GM23338 (cell line): ENCODE measurements around the gene NFATC1. TPM values are rescaled to one million over a fixed set of nuclear protein-coding genes. Genes with fewer than 3 reads are reported as not detected.

Experiments used
- ATAC-seq: fragments of 200-7000 bp; cut with Tn5 transposase; 3 replicates; pipeline ENCODE4 v1.9.1; 2020
- DNase-seq: peaks from one replicate; pipeline ENCODE4 v3.0.0-alpha.2; 2015; ENCODE audit warnings: low spot score
- H2AFZ ChIP-seq: fragments of 200-600 bp; sonication (generic); 2 replicates; pipeline ENCODE4 v1.8.0; 2016; ENCODE audit warnings: antibody characterized with exemption, mild to moderate bottlenecking, moderate library complexity
- H3F3A ChIP-seq: fragments of 200-600 bp; sonication (generic); replicated peaks from 2 replicates; pipeline ENCODE4 v1.8.0; 2017; ENCODE audit warnings: antibody characterized with exemption, mixed run types, low read depth
- H3K27ac ChIP-seq: fragments of 200-600 bp; sonication (generic); 2 replicates; pipeline ENCODE4 v1.6.1; 2016; ENCODE audit warnings: low read depth
- H3K27me3 ChIP-seq: fragments of 200-600 bp; sonication (generic); 2 replicates; pipeline ENCODE4 v1.8.0; 2016; ENCODE audit warnings: mild to moderate bottlenecking, mixed run types, moderate library complexity; ENCODE audit not compliant: insufficient read depth
- H3K36me3 ChIP-seq: fragments of 200-600 bp; sonication (generic); 2 replicates; pipeline ENCODE4 v1.8.0; 2016; ENCODE audit warnings: mild to moderate bottlenecking; ENCODE audit not compliant: insufficient read depth
- H3K4me1 ChIP-seq: fragments of 200-600 bp; sonication (generic); 2 replicates; pipeline ENCODE4 v1.8.0; 2016; ENCODE audit warnings: mild to moderate bottlenecking, moderate library complexity; ENCODE audit not compliant: insufficient read depth
- H3K4me2 ChIP-seq: fragments of 200-600 bp; sonication (generic); 2 replicates; pipeline ENCODE4 v1.7.1; 2017; ENCODE audit warnings: mixed run types
- H3K4me3 ChIP-seq: fragments of 200-600 bp; sonication (generic); 2 replicates; pipeline ENCODE4 v1.6.1; 2016; ENCODE audit warnings: mixed run types
- H3K79me2 ChIP-seq: fragments of 200-600 bp; sonication (generic); replicated peaks from 2 replicates; pipeline ENCODE4 v1.8.0; 2017; ENCODE audit warnings: mild to moderate bottlenecking; ENCODE audit not compliant: insufficient read depth
- H3K9me2 ChIP-seq: fragments of 200-600 bp; sonication (generic); 2 replicates; pipeline ENCODE4 v1.8.0; 2017; ENCODE audit not compliant: insufficient read depth
- H4K20me1 ChIP-seq: fragments of 200-600 bp; sonication (generic); replicated peaks from 2 replicates; pipeline ENCODE4 v1.8.0; 2017; ENCODE audit warnings: mild to moderate bottlenecking; ENCODE audit not compliant: insufficient read depth
- H3K27ac Mint-ChIP-seq: 2 replicates; pipeline ENCODE4 v1.8.0; 2020; ENCODE audit warnings: inconsistent platforms, mild to moderate bottlenecking, moderate library complexity, mixed read lengths
- H3K27me3 Mint-ChIP-seq: 3 replicates; pipeline ENCODE4 v1.8.0; 2022; ENCODE audit warnings: low read depth, mild to moderate bottlenecking, moderate library complexity, mixed read lengths, inconsistent platforms; ENCODE audit not compliant: insufficient read depth, poor library complexity
- H3K36me3 Mint-ChIP-seq: 3 replicates; pipeline ENCODE4 v1.8.0; 2021; ENCODE audit warnings: low read depth, mild to moderate bottlenecking, inconsistent platforms, moderate library complexity, mixed read lengths
- H3K4me1 Mint-ChIP-seq: 3 replicates; pipeline ENCODE4 v1.8.0; 2020; ENCODE audit warnings: mild to moderate bottlenecking, inconsistent platforms, mixed read lengths
- H3K4me3 Mint-ChIP-seq: 3 replicates; pipeline ENCODE4 v1.8.0; 2021; ENCODE audit warnings: moderate library complexity, mild to moderate bottlenecking, inconsistent platforms, mixed read lengths
- H3K9me3 Mint-ChIP-seq: 3 replicates; pipeline ENCODE4 v1.8.0; 2020; ENCODE audit warnings: moderate library complexity, mild to moderate bottlenecking, inconsistent platforms, mixed read lengths
- CREB1 ChIP-seq: fragments of 250-450 bp; sonication (Bioruptor Pico); IDR thresholded peaks from 2 replicates; pipeline ENCODE4 v1.5.0; 2020; ENCODE audit warnings: low read depth, mild to moderate bottlenecking, moderate library complexity
- EZH2 ChIP-seq: fragments of 200-600 bp; sonication (generic); IDR thresholded peaks from one replicate; pipeline ENCODE4 v1.8.0; 2017; ENCODE audit warnings: antibody characterized with exemption, mild to moderate bottlenecking, low read depth; ENCODE audit not compliant: unreplicated experiment
- EZH2phosphoT487 ChIP-seq: fragments of 200-600 bp; sonication (generic); IDR thresholded peaks from one replicate; pipeline ENCODE4 v1.8.1; 2018; ENCODE audit warnings: antibody characterized with exemption; ENCODE audit not compliant: unreplicated experiment
- JUNB ChIP-seq: IDR thresholded peaks from one replicate; pipeline ENCODE4 v1.6.1; 2016; ENCODE audit warnings: antibody characterized with exemption; ENCODE audit not compliant: unreplicated experiment
- NANOG ChIP-seq: IDR thresholded peaks from 2 replicates; pipeline ENCODE4 v1.6.1; 2016; ENCODE audit warnings: antibody characterized with exemption, borderline replicate concordance
- POLR2AphosphoS5 ChIP-seq: IDR thresholded peaks from 2 replicates; pipeline ENCODE4 v1.6.1; 2016; ENCODE audit warnings: antibody characterized with exemption, low read depth
- REST ChIP-seq: IDR thresholded peaks from one replicate; pipeline ENCODE4 v1.6.1; 2018; ENCODE audit warnings: antibody characterized with exemption; ENCODE audit not compliant: unreplicated experiment
- STAT1 ChIP-seq: IDR thresholded peaks from one replicate; pipeline ENCODE4 v1.6.1; 2016; ENCODE audit warnings: antibody characterized with exemption; ENCODE audit not compliant: unreplicated experiment
- ZNF114 ChIP-seq: fragments of 250-450 bp; sonication (Bioruptor Pico); IDR thresholded peaks from 2 replicates; pipeline ENCODE4 v1.5.0; 2020; ENCODE audit warnings: mild to moderate bottlenecking, moderate library complexity
- ZNF331 ChIP-seq: fragments of 250-450 bp; sonication (Bioruptor Pico); IDR thresholded peaks from 2 replicates; pipeline ENCODE4 v1.5.0; 2020; ENCODE audit warnings: low read depth, mild to moderate bottlenecking, moderate library complexity
- polyA plus RNA-seq: library from polyadenylated mRNA; unstranded; fragments of >200 nt; fragmentation: Nextera tagmentation; extraction: Ambion mirVana; gene quantifications from 2 replicates; pipeline ENCODE4 v1.2.1, GENCODE V29; 2016
- total RNA-seq: library from RNA; depleted of rRNA; stranded (reverse); fragments of >200 nt; shearing (Covaris generic); gene quantifications from 2 replicates; pipeline ENCODE4 v1.2.3, GENCODE V29; 2014
- TF ChIP-seq, protein P1 (sequence below): IDR thresholded peaks from 2 replicates; pipeline ENCODE4 v1.6.1; 2016; ENCODE audit warnings: antibody characterized with exemption
- TF ChIP-seq, protein P2 (sequence below): fragments of 250-450 bp; sonication (Bioruptor Pico); IDR thresholded peaks from 2 replicates; pipeline ENCODE4 v1.5.0; 2020; ENCODE audit warnings: mild to moderate bottlenecking, moderate library complexity
- TF ChIP-seq, protein P3 (sequence below), 2 experiments: fragments of 200-600 bp in 1 of 2; sonication (generic) in 1 of 2; conservative IDR thresholded peaks; 2 replicates each; pipeline versions ENCODE4 v1.5.1 to v1.6.1; 2016 to 2017; ENCODE audit warnings: antibody characterized with exemption in 2 of 2, low read depth in 2 of 2, mild to moderate bottlenecking in 2 of 2, moderate library complexity in 1 of 2

Gene NFATC1
- total and polyA plus RNA-seq, 2 experiments from 2014 or later: 3.9 to 6.4 TPM

- Histone ChIP-seq H3K27me3 (no peaks in the 10 kb centered on the region), H2AFZ (no peak overlapping the region), H3K79me2 (no peaks in the 10 kb centered on the region), H3K27ac (no peak overlapping the region), H3K9me2 (no peaks in the 10 kb centered on the region), H3K4me2 (no peak overlapping the region), H3K36me3 (no peaks in the 10 kb centered on the region), H4K20me1 (no peaks in the 10 kb centered on the region), H3K4me1 (no peaks in the 10 kb centered on the region), H3K4me3 (no peak overlapping the region), H3F3A (no peaks in the 10 kb centered on the region)
- Mint-ChIP-seq H3K4me1 (peaks cover 4% of the 10 kb centered on the region; the same call in 1 of the 3 replicates), H3K27me3 (peaks cover 4% of the 10 kb centered on the region), H3K27ac (no peak overlapping the region), H3K36me3 (no peaks in the 10 kb centered on the region), H3K4me3 (no peak overlapping the region), H3K9me3 (no peaks in the 10 kb centered on the region)
- no peak for ATAC-seq
- TF ChIP-seq STAT1 (no peak), CREB1 (CRISPR knock-in tag) (no peak), POLR2AphosphoS5 (no peak), EZH2 (no peak), JUNB (no peak), ZNF331 (CRISPR knock-in tag) (no peak), EZH2phosphoT487 (no peak), ZNF114 (no peak), NANOG (no peak), REST (no peak)
- TF ChIP-seq, protein P1, sequence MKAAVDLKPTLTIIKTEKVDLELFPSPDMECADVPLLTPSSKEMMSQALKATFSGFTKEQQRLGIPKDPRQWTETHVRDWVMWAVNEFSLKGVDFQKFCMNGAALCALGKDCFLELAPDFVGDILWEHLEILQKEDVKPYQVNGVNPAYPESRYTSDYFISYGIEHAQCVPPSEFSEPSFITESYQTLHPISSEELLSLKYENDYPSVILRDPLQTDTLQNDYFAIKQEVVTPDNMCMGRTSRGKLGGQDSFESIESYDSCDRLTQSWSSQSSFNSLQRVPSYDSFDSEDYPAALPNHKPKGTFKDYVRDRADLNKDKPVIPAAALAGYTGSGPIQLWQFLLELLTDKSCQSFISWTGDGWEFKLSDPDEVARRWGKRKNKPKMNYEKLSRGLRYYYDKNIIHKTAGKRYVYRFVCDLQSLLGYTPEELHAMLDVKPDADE: no peak
- TF ChIP-seq, protein P2, sequence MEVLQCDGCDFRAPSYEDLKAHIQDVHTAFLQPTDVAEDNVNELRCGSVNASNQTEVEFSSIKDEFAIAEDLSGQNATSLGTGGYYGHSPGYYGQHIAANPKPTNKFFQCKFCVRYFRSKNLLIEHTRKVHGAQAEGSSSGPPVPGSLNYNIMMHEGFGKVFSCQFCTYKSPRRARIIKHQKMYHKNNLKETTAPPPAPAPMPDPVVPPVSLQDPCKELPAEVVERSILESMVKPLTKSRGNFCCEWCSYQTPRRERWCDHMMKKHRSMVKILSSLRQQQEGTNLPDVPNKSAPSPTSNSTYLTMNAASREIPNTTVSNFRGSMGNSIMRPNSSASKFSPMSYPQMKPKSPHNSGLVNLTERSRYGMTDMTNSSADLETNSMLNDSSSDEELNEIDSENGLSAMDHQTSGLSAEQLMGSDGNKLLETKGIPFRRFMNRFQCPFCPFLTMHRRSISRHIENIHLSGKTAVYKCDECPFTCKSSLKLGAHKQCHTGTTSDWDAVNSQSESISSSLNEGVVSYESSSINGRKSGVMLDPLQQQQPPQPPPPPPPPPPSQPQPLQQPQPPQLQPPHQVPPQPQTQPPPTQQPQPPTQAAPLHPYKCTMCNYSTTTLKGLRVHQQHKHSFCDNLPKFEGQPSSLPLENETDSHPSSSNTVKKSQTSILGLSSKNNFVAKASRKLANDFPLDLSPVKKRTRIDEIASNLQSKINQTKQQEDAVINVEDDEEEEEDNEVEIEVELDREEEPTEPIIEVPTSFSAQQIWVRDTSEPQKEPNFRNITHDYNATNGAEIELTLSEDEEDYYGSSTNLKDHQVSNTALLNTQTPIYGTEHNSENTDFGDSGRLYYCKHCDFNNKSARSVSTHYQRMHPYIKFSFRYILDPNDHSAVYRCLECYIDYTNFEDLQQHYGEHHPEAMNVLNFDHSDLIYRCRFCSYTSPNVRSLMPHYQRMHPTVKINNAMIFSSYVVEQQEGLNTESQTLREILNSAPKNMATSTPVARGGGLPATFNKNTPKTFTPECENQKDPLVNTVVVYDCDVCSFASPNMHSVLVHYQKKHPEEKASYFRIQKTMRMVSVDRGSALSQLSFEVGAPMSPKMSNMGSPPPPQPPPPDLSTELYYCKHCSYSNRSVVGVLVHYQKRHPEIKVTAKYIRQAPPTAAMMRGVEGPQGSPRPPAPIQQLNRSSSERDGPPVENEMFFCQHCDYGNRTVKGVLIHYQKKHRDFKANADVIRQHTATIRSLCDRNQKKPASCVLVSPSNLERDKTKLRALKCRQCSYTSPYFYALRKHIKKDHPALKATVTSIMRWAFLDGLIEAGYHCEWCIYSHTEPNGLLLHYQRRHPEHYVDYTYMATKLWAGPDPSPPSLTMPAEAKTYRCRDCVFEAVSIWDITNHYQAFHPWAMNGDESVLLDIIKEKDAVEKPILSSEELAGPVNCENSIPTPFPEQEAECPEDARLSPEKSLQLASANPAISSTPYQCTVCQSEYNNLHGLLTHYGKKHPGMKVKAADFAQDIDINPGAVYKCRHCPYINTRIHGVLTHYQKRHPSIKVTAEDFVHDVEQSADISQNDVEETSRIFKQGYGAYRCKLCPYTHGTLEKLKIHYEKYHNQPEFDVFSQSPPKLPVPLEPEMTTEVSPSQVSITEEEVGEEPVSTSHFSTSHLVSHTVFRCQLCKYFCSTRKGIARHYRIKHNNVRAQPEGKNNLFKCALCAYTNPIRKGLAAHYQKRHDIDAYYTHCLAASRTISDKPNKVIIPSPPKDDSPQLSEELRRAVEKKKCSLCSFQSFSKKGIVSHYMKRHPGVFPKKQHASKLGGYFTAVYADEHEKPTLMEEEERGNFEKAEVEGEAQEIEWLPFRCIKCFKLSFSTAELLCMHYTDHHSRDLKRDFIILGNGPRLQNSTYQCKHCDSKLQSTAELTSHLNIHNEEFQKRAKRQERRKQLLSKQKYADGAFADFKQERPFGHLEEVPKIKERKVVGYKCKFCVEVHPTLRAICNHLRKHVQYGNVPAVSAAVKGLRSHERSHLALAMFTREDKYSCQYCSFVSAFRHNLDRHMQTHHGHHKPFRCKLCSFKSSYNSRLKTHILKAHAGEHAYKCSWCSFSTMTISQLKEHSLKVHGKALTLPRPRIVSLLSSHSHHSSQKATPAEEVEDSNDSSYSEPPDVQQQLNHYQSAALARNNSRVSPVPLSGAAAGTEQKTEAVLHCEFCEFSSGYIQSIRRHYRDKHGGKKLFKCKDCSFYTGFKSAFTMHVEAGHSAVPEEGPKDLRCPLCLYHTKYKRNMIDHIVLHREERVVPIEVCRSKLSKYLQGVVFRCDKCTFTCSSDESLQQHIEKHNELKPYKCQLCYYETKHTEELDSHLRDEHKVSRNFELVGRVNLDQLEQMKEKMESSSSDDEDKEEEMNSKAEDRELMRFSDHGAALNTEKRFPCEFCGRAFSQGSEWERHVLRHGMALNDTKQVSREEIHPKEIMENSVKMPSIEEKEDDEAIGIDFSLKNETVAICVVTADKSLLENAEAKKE: no peak
- TF ChIP-seq, protein P3, sequence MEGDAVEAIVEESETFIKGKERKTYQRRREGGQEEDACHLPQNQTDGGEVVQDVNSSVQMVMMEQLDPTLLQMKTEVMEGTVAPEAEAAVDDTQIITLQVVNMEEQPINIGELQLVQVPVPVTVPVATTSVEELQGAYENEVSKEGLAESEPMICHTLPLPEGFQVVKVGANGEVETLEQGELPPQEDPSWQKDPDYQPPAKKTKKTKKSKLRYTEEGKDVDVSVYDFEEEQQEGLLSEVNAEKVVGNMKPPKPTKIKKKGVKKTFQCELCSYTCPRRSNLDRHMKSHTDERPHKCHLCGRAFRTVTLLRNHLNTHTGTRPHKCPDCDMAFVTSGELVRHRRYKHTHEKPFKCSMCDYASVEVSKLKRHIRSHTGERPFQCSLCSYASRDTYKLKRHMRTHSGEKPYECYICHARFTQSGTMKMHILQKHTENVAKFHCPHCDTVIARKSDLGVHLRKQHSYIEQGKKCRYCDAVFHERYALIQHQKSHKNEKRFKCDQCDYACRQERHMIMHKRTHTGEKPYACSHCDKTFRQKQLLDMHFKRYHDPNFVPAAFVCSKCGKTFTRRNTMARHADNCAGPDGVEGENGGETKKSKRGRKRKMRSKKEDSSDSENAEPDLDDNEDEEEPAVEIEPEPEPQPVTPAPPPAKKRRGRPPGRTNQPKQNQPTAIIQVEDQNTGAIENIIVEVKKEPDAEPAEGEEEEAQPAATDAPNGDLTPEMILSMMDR (conservative IDR thresholded peaks at IDR 0.05; ENCODE audit: low read depth in 2 of 2): no peak
- no peak for DNase-seq
Measured at GRCh38 chr18:79487801-79488201, 92.1 kb downstream of the NFATC1 start.
